ENCODE results near the gene DAP. TPM values are rescaled to one million over a fixed set of nuclear protein-coding genes. Genes with fewer than 3 reads are reported as not detected.

Gene DAP
- polyA plus RNA-seq, 1 donor (not counting 4 experiments of a cell fraction or from before 2014, with no cell fraction given): 30.4 TPM

GRCh38 chr5:10759111-10759510 is 1.9 kb downstream of the DAP start:
- Histone ChIP-seq H3K79me2 (ENCODE audit: control insufficient read depth, insufficient read depth, low read length) (peaks cover 60% of the 10 kb centered on the region), H3K9ac (ENCODE audit: control insufficient read depth, extremely low read depth, insufficient read depth, low read length) (no peak overlapping the region), H3K9me1 (ENCODE audit: control insufficient read depth, extremely low read depth, insufficient read depth, low read length) (peaks cover 7% of the 10 kb centered on the region), H3K9me3 (ENCODE audit: control insufficient read depth, low read depth, low read length) (no peaks in the 10 kb centered on the region), H2AFZ (ENCODE audit: control insufficient read depth, low read length) (no peak overlapping the region), H3K4me1 (ENCODE audit: control insufficient read depth, extremely low read depth, insufficient read depth, low read length) (peaks cover 22% of the 10 kb centered on the region), H3K4me3 (ENCODE audit: control insufficient read depth in 2 of 3, extremely low read depth in 1 of 3, insufficient read depth in 2 of 3, low read depth in 1 of 3, low read length in 3 of 3) (no peak overlapping the region), H3K4me2 (ENCODE audit: control insufficient read depth, extremely low read depth, insufficient read depth, low read depth, low read length) (peak overlapping the region; percentile 93), H3K27me3 (ENCODE audit: control insufficient read depth, extremely low read depth, insufficient read depth, low read length) (no peaks in the 10 kb centered on the region), H3K27ac (ENCODE audit: control insufficient read depth, insufficient read depth, low read length) (no peak overlapping the region), H3K36me3 (ENCODE audit: control insufficient read depth in 2 of 2, extremely low read depth in 1 of 2, insufficient read depth in 2 of 2, low read length in 2 of 2) (peaks cover 1 to 3% of the 10 kb centered on the region in 2 experiments), H4K20me1 (ENCODE audit: control insufficient read depth, extremely low read depth, insufficient read depth, low read length) (no peaks in the 10 kb centered on the region)
- dilution Hi-C loops (cut with MboI; ENCODE audit: extremely low pct_ligation_motif_present, low sequenced_read_pairs): no loop called here
- no peak for DNase-seq (ENCODE audit: low read depth, low spot score)
- FAIRE-seq: no peak
- TF ChIP-seq CTCF (optimal IDR thresholded peaks at IDR 0.05 in 1 of 3, IDR thresholded peaks at IDR 0.05 in 1 of 3, conservative IDR thresholded peaks at IDR 0.05 in 1 of 3; ENCODE audit: extremely low read depth in 1 of 3, insufficient read depth in 2 of 3, low read length in 3 of 3): no peak
- TF ChIP-seq EZH2 (IDR thresholded peaks at IDR 0.05; ENCODE audit: low read length): no peak

GRCh38 chr5:10757922-10758555 is 3.0 kb downstream of the DAP start:
- FAIRE-seq: no peak
- H4K20me1 ChIP-seq (ENCODE audit: control insufficient read depth, extremely low read depth, insufficient read depth, low read length): peaks cover 7% of the 10 kb centered on the region
- H3K9ac ChIP-seq (ENCODE audit: control insufficient read depth, extremely low read depth, insufficient read depth, low read length): no peak overlapping the region
- peaks cover 71% of the 10 kb centered on the region for H3K79me2 ChIP-seq (ENCODE audit: control insufficient read depth, insufficient read depth, low read length)
- H3K4me1 ChIP-seq (ENCODE audit: control insufficient read depth, extremely low read depth, insufficient read depth, low read length): peaks cover 22% of the 10 kb centered on the region
- H3K36me3 ChIP-seq (ENCODE audit: control insufficient read depth in 2 of 2, extremely low read depth in 1 of 2, insufficient read depth in 2 of 2, low read length in 2 of 2): peaks cover 2 to 3% of the 10 kb centered on the region in 2 experiments
- dilution Hi-C loops (cut with MboI; ENCODE audit: extremely low pct_ligation_motif_present, low sequenced_read_pairs): no loop called here
- H3K9me1 ChIP-seq (ENCODE audit: control insufficient read depth, extremely low read depth, insufficient read depth, low read length): peaks cover 7% of the 10 kb centered on the region
- no peak overlapping the region for H3K27ac ChIP-seq (ENCODE audit: control insufficient read depth, insufficient read depth, low read length)
- TF ChIP-seq EZH2 (IDR thresholded peaks at IDR 0.05; ENCODE audit: low read length) (no peak), CTCF (optimal IDR thresholded peaks at IDR 0.05 in 1 of 3, IDR thresholded peaks at IDR 0.05 in 1 of 3, conservative IDR thresholded peaks at IDR 0.05 in 1 of 3; ENCODE audit: extremely low read depth in 1 of 3, insufficient read depth in 2 of 3, low read length in 3 of 3) (no peak)
- no peak overlapping the region for H2AFZ ChIP-seq (ENCODE audit: control insufficient read depth, low read length)
- H3K9me3 ChIP-seq (ENCODE audit: control insufficient read depth, low read depth, low read length): no peaks in the 10 kb centered on the region
- H3K27me3 ChIP-seq (ENCODE audit: control insufficient read depth, extremely low read depth, insufficient read depth, low read length): no peaks in the 10 kb centered on the region
- H3K4me3 ChIP-seq (ENCODE audit: control insufficient read depth in 2 of 3, extremely low read depth in 1 of 3, insufficient read depth in 2 of 3, low read depth in 1 of 3, low read length in 3 of 3): no peak overlapping the region
- DNase-seq (ENCODE audit: low read depth, low spot score): no peak
- H3K4me2 ChIP-seq (ENCODE audit: control insufficient read depth, extremely low read depth, insufficient read depth, low read depth, low read length): no peak overlapping the region

All from keratinocyte (primary cell).